Tibial artery (tissue), 4 donors: Measurements from ENCODE around the gene AREG.

Experiments used
- DNase-seq, 2 donors: peaks; one replicate each; pipeline ENCODE4 v3.0.0-alpha.2; 2019
- H3K27ac ChIP-seq, 2 donors: fragments of 200-600 bp; sonication (generic) in 1 of 2; 1 replicate in 1 of 2; 2 replicates in 1 of 2; pipeline ENCODE4 v1.5.1; 2018 to 2019; ENCODE audit warnings: mild to moderate bottlenecking in 1 of 2
- H3K27me3 ChIP-seq, 2 donors: fragments of 200-600 bp; sonication (generic) in 1 of 2; one replicate each; pipeline versions ENCODE4 v1.5.1 to v1.6.0; 2016 to 2019
- H3K36me3 ChIP-seq, 3 donors: fragments of 200-600 bp; sonication (generic) in 2 of 3; one replicate each; pipeline ENCODE4 v1.5.1; 2016 to 2019; ENCODE audit warnings: mild to moderate bottlenecking in 2 of 3
- H3K4me1 ChIP-seq, 4 donors: fragments of 200-600 bp; sonication (generic) in 2 of 4; 1 replicate in 3 of 4; 2 replicates in 1 of 4; pipeline ENCODE4 v1.5.1; 2016 to 2019
- H3K4me3 ChIP-seq, 2 donors: fragments of 200-600 bp; sonication (generic) in 1 of 2; 1 replicate in 1 of 2; 2 replicates in 1 of 2; pipeline ENCODE4 v1.5.1; 2018 to 2019; ENCODE audit warnings: mild to moderate bottlenecking in 2 of 2
- H3K9me3 ChIP-seq, 3 donors: fragments of 200-600 bp; sonication (generic) in 1 of 3; one replicate each; pipeline ENCODE4 v1.5.1; 2016 to 2019
- intact Hi-C: fragments of 100-400 bp; cut with DNase I; formaldehyde crosslinking; loops from one replicate; pipeline ENCODE4 v1.15.0; 2023; ENCODE audit warnings: low total_unique reads
- TF ChIP-seq, protein P1 (sequence below), 2 experiments: fragments of 200-600 bp in 1 of 2; fragments of 450-650 bp in 1 of 2; IDR thresholded peaks; one replicate each; pipeline ENCODE4 v1.5.1; 2017 to 2019; ENCODE audit warnings: antibody characterized with exemption in 2 of 2, mild to moderate bottlenecking in 1 of 2, moderate library complexity in 1 of 2

The AREG gene

DNA sequence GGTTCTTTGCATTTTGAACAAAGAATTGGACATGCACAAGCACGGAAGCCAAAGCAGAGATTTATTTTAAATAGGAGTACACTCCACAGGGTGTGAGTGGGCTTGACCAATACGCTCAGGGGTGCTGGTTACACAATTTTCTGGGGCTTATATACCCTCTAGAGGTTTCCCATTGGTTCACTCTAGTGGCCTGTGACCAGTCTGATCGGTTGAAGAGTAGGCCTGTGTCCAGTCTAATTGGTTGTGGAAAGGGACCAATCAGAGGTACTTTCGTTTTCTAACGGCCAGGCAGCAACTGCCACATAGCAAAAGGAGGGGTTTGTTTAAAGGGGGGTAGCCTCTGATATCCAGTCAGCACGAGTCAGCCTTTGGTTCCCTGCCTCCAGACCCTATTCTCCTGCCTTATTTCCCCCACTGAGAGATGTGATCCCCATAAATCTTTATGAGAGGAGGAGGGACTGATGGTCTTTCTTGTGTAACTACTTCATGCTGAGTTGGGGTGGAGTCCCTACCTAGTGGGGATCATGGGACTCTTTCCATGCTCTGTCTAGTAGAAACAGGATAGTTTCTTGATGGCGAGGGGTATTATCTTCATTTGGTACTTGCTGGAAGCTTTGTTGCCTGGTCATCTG is 11.3 kb upstream of the AREG start:
- no peak for DNase-seq
- intact Hi-C loops, result no loop called here
- Histone ChIP-seq H3K4me1 (no peaks in the 10 kb centered on the region), H3K36me3 (no peaks in the 10 kb centered on the region), H3K4me3 (no peak overlapping the region), H3K27me3 (no peaks in the 10 kb centered on the region), H3K27ac (no peak overlapping the region), H3K9me3 (no peaks in the 10 kb centered on the region)
- TF ChIP-seq, protein P1, sequence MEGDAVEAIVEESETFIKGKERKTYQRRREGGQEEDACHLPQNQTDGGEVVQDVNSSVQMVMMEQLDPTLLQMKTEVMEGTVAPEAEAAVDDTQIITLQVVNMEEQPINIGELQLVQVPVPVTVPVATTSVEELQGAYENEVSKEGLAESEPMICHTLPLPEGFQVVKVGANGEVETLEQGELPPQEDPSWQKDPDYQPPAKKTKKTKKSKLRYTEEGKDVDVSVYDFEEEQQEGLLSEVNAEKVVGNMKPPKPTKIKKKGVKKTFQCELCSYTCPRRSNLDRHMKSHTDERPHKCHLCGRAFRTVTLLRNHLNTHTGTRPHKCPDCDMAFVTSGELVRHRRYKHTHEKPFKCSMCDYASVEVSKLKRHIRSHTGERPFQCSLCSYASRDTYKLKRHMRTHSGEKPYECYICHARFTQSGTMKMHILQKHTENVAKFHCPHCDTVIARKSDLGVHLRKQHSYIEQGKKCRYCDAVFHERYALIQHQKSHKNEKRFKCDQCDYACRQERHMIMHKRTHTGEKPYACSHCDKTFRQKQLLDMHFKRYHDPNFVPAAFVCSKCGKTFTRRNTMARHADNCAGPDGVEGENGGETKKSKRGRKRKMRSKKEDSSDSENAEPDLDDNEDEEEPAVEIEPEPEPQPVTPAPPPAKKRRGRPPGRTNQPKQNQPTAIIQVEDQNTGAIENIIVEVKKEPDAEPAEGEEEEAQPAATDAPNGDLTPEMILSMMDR (IDR thresholded peaks at IDR 0.05), result no peak

DNA sequence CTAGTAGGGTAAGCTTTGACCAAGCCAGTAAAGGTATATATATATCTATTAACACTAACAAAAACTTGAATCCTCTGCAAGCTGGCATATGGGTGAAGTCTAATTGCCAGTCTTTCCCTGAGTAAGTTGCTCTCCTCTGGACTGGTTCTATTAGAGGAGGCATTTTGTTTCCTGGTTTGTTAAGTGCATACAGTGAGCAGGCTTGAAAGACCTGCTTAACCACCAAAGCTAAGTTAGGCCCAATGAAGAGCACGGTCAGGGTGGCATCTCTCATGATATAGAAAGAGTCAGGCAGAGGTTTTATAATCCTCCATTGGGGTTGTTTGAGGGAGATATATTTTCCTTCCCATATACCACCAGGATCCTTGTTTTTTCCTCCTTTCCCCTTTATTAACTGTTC is 9.6 kb upstream of the AREG start:
- TF ChIP-seq, protein P1 (IDR thresholded peaks at IDR 0.05), result no peak
- no peaks in the 10 kb centered on the region for H3K9me3 ChIP-seq
- intact Hi-C loops, result loop anchor here (5.0 kb wide), 1 partner anchor 317 kb away; no protein-coding TSS in a partner anchor

DNA sequence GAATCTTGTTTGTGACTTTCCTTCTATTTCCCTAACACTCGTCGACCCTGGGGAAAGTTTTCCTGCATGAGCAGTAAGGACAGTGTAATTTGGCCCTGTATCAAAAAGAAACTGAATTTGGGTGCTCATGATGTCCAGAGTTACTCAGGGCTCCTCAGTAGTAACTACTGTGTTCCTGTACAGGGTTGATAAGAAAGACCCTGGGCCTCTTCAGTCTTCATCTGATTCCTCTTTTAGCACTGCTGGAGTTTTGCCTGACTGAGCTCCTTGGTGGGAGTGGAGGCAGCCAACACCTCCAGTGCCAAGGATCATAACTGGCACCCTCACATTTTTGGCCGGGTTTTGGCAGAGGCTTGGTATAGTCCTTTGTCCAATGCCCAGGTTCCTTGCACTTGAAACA is 7.1 kb upstream of the AREG start:
- TF ChIP-seq, protein P1 (IDR thresholded peaks at IDR 0.05), result no peak
- Histone ChIP-seq H3K4me3 (no peak overlapping the region), H3K36me3 (no peaks in the 10 kb centered on the region), H3K4me1 (no peaks in the 10 kb centered on the region), H3K27me3 (no peaks in the 10 kb centered on the region), H3K9me3 (no peaks in the 10 kb centered on the region), H3K27ac (no peak overlapping the region)
- intact Hi-C loops, result loop anchor here (5.0 kb wide), 1 partner anchor 314 kb away; no protein-coding TSS in a partner anchor
- DNase-seq, result no peak

More for the DNA sequence above, 9.6 kb upstream of the AREG start:
- no peaks in the 10 kb centered on the region for H3K4me1 ChIP-seq
- DNase-seq, result no peak
- H3K4me3 ChIP-seq, result no peak overlapping the region
- no peaks in the 10 kb centered on the region for H3K36me3 ChIP-seq
- H3K27ac ChIP-seq, result no peak overlapping the region
- H3K27me3 ChIP-seq, result no peaks in the 10 kb centered on the region

DNA sequence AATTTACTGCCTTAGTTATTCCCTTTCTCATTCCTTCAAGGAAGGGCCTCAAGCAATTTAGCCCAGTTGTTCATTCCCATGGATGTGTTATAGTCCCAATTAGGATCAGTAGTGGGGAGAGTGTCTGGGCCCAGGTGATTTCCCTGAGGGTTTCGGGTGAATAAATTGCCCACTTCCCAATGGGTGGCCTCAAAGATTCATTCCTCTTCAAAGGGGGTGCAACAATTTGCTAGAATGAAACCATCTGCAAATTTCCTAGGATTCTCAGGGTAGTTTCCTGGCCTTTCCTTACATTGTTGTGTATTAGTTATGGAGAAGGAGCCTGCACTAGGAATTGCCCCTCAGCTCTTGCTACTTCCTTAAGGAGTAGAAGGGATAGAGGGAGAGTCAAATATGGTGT is 6.3 kb upstream of the AREG start:
- Histone ChIP-seq H3K36me3 (no peaks in the 10 kb centered on the region), H3K4me1 (no peaks in the 10 kb centered on the region), H3K4me3 (no peak overlapping the region), H3K9me3 (no peaks in the 10 kb centered on the region), H3K27ac (no peak overlapping the region), H3K27me3 (no peaks in the 10 kb centered on the region)
- intact Hi-C loops, result loop anchor here (5.0 kb wide), 1 partner anchor 314 kb away; no protein-coding TSS in a partner anchor
- TF ChIP-seq, protein P1 (IDR thresholded peaks at IDR 0.05), result no peak
- DNase-seq, result no peak

DNA sequence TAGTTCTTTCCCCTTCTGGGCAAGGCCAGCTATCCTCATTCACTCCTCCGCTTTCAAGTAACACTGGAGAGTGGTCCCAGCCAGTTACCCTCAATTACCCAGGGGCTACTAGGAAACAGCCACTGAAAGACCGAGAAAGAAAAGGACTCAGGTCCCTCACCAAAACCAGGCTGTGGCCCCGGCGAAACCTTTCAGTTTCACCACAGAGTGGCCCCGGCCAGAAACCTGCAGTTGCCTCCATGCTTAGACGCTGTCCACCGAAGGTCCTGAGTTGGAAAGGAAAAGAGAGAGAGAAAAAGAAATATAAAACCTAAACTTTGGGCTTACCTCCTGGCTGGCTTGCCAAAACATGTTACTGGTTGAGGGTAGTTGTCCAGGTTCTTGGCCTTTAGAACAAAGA is 5.0 kb upstream of the AREG start:
- Histone ChIP-seq H3K27ac (no peak overlapping the region), H3K36me3 (no peaks in the 10 kb centered on the region), H3K27me3 (no peaks in the 10 kb centered on the region), H3K4me3 (no peak overlapping the region), H3K4me1 (no peaks in the 10 kb centered on the region), H3K9me3 (no peaks in the 10 kb centered on the region)
- TF ChIP-seq, protein P1 (IDR thresholded peaks at IDR 0.05), result no peak
- intact Hi-C loops, result loop anchor here (5.0 kb wide), 1 partner anchor 312 kb away; no protein-coding TSS in a partner anchor
- DNase-seq, result no peak
